Measurements from ENCODE around the gene RUNX2. TPM values are rescaled to one million over a fixed set of nuclear protein-coding genes. Genes with fewer than 3 reads are reported as not detected.

Gene RUNX2
- total and polyA plus RNA-seq, 3 donors from 2014 or later = 2.9 to 6.0 (median 4.3) TPM

DNA sequence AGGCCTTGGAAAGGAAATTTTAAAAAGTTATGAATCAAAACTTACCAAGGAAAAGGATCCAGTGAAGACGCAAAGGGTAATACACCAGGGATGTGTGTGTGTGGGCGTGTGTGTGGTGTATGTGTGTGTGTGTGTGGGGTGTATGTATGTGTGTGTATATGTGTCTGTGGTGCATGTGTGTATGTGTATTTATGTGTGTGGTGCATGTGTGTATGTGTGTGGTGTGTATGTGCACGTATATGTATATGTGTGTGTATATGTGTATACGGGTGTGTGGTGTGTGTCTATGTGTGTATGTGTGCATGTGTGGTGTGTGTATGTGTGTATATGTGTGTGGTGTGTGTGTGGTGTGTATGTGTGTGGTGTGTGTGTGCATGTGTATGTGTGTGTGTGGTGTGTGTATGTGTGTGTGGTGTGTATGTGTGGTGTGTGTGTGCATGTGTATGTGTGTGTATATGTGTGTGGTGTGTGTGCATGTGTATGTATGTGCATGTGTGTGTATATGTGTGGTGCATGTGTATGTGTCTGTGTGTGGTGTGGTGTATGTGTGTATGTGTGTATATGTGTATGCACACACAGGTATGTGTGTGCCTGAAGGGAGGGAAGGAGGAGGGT lies 225.7 kb downstream of the RUNX2 start:
- H3K4me1 ChIP-seq = peaks cover 8% of the 10 kb centered on the region
- no peaks in the 10 kb centered on the region for H3K9me3 ChIP-seq
- H3K27ac ChIP-seq = no peak overlapping the region
- H3K36me3 ChIP-seq (ENCODE audit: low read depth, missing control alignments) = no peaks in the 10 kb centered on the region
- H3K27me3 ChIP-seq = no peaks in the 10 kb centered on the region
- TF ChIP-seq, protein P1, sequence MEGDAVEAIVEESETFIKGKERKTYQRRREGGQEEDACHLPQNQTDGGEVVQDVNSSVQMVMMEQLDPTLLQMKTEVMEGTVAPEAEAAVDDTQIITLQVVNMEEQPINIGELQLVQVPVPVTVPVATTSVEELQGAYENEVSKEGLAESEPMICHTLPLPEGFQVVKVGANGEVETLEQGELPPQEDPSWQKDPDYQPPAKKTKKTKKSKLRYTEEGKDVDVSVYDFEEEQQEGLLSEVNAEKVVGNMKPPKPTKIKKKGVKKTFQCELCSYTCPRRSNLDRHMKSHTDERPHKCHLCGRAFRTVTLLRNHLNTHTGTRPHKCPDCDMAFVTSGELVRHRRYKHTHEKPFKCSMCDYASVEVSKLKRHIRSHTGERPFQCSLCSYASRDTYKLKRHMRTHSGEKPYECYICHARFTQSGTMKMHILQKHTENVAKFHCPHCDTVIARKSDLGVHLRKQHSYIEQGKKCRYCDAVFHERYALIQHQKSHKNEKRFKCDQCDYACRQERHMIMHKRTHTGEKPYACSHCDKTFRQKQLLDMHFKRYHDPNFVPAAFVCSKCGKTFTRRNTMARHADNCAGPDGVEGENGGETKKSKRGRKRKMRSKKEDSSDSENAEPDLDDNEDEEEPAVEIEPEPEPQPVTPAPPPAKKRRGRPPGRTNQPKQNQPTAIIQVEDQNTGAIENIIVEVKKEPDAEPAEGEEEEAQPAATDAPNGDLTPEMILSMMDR (IDR thresholded peaks at IDR 0.05) = no peak
- TF ChIP-seq POLR2A (IDR thresholded peaks at IDR 0.05) = no peak
- no peak for DNase-seq
- 79 to 84% methylated on average over 4 of the region's 4 CpGs for WGBS, 2 donors
- H3K4me3 ChIP-seq = no peak overlapping the region
- intact Hi-C loops (cut with DNase I; ENCODE audit: low total_unique reads) = no loop called here

DNA sequence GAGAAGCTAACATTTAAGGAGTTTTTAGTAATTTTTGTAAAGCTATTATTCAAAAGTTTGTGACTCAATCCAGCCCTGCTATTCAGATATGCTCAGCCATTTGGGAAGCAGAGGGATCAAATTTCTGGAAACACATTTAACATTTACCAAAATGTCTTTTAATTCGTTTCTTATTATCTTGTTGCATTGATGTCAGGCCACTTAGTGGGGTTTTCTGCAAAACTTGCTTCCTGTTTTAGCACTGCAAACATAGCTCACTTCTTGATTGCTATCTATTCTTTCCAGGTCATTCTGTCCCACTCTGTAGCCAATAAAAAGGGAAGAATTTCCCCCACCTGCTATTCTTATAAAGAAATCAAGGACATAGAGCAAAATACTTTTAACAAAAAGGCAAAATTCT lies 226.5 kb downstream of the RUNX2 start:
- Histone ChIP-seq H3K4me1 (peaks cover 8% of the 10 kb centered on the region), H3K9me3 (no peaks in the 10 kb centered on the region), H3K36me3 (ENCODE audit: low read depth, missing control alignments) (no peaks in the 10 kb centered on the region), H3K27ac (peak overlapping the region; percentile 18 to 87), H3K27me3 (no peaks in the 10 kb centered on the region), H3K4me3 (no peak overlapping the region)
- intact Hi-C loops (cut with DNase I; ENCODE audit: low total_unique reads) = no loop called here
- WGBS, 2 donors = 9 to 14% methylated on average over 1 of the region's 1 CpG
- no peak for DNase-seq
- TF ChIP-seq, protein P1 (IDR thresholded peaks at IDR 0.05) = no peak
- TF ChIP-seq POLR2A (IDR thresholded peaks at IDR 0.05) = no peak

DNA sequence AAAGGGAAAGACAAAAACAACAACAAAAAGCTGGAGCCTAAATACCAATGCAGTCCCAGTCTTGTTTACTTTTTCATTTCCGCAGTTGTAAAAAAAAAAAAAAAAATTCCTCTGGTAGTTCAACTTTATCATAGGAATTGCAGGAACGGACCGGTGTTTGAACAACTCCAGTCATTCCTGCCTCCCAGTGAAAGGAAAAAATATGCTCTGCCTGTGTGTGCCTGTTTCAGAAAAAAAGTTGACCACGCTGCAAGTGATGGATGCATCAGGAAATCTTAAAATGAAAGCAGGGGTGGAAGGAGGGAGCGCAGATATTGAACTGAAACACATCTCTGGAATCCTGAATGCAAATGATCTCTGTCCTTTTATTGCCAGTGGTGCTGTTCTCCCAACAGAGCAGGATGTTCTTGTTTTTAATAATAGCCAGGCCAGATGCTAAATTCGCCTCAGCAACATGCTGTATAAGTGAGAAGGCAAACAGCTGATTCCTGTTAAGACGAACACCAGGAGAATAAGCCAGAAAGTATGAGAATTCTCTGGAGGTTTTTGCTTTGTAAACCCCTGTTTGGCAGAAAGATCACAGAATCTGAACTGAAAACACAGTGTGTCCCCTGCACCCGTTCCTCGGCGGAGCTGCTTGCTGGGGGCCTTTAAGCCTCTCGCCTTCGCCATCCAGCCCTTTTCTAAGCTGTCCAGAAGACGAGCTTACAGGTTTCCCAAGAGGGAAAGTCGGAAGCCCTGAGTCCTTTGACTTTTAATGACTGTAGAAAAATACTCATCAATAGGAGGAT lies 228.0 kb downstream of the RUNX2 start:
- Histone ChIP-seq H3K4me1 (peaks cover 8% of the 10 kb centered on the region), H3K4me3 (no peak overlapping the region), H3K9me3 (no peaks in the 10 kb centered on the region), H3K27me3 (no peaks in the 10 kb centered on the region), H3K27ac (peak overlapping the region; percentile 18 to 87), H3K36me3 (ENCODE audit: low read depth, missing control alignments) (no peaks in the 10 kb centered on the region)
- TF ChIP-seq POLR2A (IDR thresholded peaks at IDR 0.05) = no peak
- TF ChIP-seq, protein P1 (IDR thresholded peaks at IDR 0.05) = no peak
- 21 to 24% methylated on average over 14 of the region's 14 CpGs for WGBS, 2 donors
- intact Hi-C loops (cut with DNase I; ENCODE audit: low total_unique reads) = no loop called here
- peak; percentile 41 for DNase-seq

DNA sequence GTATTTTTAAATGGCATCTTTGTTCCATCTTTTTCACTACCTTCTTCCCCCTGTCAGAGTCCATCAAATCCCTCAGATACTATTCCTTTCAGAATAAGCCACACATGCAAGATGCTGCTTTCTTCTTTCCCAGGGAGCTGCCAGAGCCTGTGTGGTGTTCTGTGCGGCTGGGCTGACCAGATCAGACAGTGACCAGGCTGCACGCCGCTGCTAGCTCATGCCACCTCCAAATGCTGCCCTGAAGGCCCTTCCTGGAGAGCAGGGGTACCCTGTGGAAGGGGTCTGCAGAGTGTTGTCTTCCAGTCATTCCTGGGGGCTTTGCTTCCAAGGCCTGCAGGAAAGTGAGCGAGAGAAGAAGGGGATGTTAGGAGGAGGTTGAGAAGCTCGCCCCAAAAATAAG lies 228.7 kb downstream of the RUNX2 start:
- H3K36me3 ChIP-seq (ENCODE audit: low read depth, missing control alignments) = no peaks in the 10 kb centered on the region
- peaks cover 8% of the 10 kb centered on the region for H3K4me1 ChIP-seq
- H3K9me3 ChIP-seq = no peaks in the 10 kb centered on the region
- peak overlapping the region; percentile 18 to 87 for H3K27ac ChIP-seq
- intact Hi-C loops (cut with DNase I; ENCODE audit: low total_unique reads) = no loop called here
- H3K27me3 ChIP-seq = no peaks in the 10 kb centered on the region
- WGBS, 2 donors = 36 to 45% methylated on average over 5 of the region's 5 CpGs
- peak; percentile 30 for DNase-seq
- no peak for TF ChIP-seq POLR2A (IDR thresholded peaks at IDR 0.05)
- H3K4me3 ChIP-seq = no peak overlapping the region

DNA sequence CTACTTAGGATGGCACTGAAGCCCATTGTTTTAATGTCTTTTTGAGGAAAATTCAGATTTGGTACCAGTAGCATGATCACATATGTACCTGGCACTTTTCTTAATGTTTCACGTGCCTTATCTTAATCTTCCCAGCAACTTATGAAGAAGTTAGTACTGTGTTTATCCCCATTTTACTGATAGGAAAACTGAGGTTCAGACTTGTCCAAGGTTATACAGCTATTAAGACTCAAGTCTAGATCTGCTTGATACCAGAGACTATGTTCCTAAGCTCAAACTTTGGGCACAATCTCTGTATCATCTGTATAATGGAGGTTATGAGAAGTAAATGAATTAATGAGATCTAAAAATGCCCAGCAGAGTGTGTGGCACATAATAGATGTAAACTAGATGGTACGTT lies 229.3 kb downstream of the RUNX2 start:
- 47 to 70% methylated on average over 2 of the region's 2 CpGs for WGBS, 2 donors

More for the DNA sequence above, 229.3 kb downstream of the RUNX2 start:
- Histone ChIP-seq H3K27me3 (no peaks in the 10 kb centered on the region), H3K27ac (peak overlapping the region; percentile 18 to 87), H3K36me3 (ENCODE audit: low read depth, missing control alignments) (no peaks in the 10 kb centered on the region), H3K9me3 (no peaks in the 10 kb centered on the region), H3K4me1 (peaks cover 8% of the 10 kb centered on the region), H3K4me3 (no peak overlapping the region)
- DNase-seq = no peak
- TF ChIP-seq, protein P1 (IDR thresholded peaks at IDR 0.05) = no peak
- TF ChIP-seq POLR2A (IDR thresholded peaks at IDR 0.05) = no peak
- intact Hi-C loops (cut with DNase I; ENCODE audit: low total_unique reads) = no loop called here

Measured in testis (tissue), 3 donors.